ENCODE data around the gene COQ3.

COQ3 gene

GRCh38 chr6:99415446-99415845, 21.5 kb upstream of the COQ3 start:
- DNase-seq (ENCODE audit: low read depth), result no peak
- H3K4me3 ChIP-seq (ENCODE audit: low read length), result no peak overlapping the region
- TF ChIP-seq CTCF (IDR thresholded peaks at IDR 0.05; ENCODE audit: insufficient read depth, low read depth, low read length, missing control alignments), result no peak

- H3K4me3 ChIP-seq (ENCODE audit: low read length), result no peak overlapping the region
- no peak for TF ChIP-seq CTCF (IDR thresholded peaks at IDR 0.05; ENCODE audit: insufficient read depth, low read depth, low read length, missing control alignments)
- no peak for DNase-seq (ENCODE audit: low read depth)
Measured at GRCh38 chr6:99412065-99412464, 18.1 kb upstream of the COQ3 start.

- no peak for TF ChIP-seq CTCF (IDR thresholded peaks at IDR 0.05; ENCODE audit: insufficient read depth, low read depth, low read length, missing control alignments)
- no peak for DNase-seq (ENCODE audit: low read depth)
- H3K4me3 ChIP-seq (ENCODE audit: low read length), result no peak overlapping the region
Measured at GRCh38 chr6:99409672-99410071, 15.7 kb upstream of the COQ3 start.

GRCh38 chr6:99407076-99407475, 13.1 kb upstream of the COQ3 start:
- no peak for DNase-seq (ENCODE audit: low read depth)
- H3K4me3 ChIP-seq (ENCODE audit: low read length), result no peak overlapping the region
- TF ChIP-seq CTCF (IDR thresholded peaks at IDR 0.05; ENCODE audit: insufficient read depth, low read depth, low read length, missing control alignments), result no peak

- peak; percentile 22 for DNase-seq (ENCODE audit: low read depth)
- TF ChIP-seq CTCF (IDR thresholded peaks at IDR 0.05; ENCODE audit: insufficient read depth, low read depth, low read length, missing control alignments), result no peak
- no peak overlapping the region for H3K4me3 ChIP-seq (ENCODE audit: low read length)
Measured at GRCh38 chr6:99402448-99402847, 8.5 kb upstream of the COQ3 start.

GRCh38 chr6:99397287-99397686, 3.3 kb upstream of the COQ3 start:
- no peak overlapping the region for H3K4me3 ChIP-seq (ENCODE audit: low read length)
- DNase-seq (ENCODE audit: low read depth), result no peak
- TF ChIP-seq CTCF (IDR thresholded peaks at IDR 0.05; ENCODE audit: insufficient read depth, low read depth, low read length, missing control alignments), result no peak

GRCh38 chr6:99393366-99393697, 663 bp downstream of the COQ3 start:
- no peak for DNase-seq (ENCODE audit: low read depth)
- TF ChIP-seq CTCF (IDR thresholded peaks at IDR 0.05; ENCODE audit: insufficient read depth, low read depth, low read length, missing control alignments), result no peak
- H3K4me3 ChIP-seq (ENCODE audit: low read length), result peak overlapping the region; percentile 81
